GM19043 (cell line): ENCODE data around the gene ANKFY1.
"Not testable (repeated sequence)": the region's sequence is repeated elsewhere in the genome, so short reads cannot be mapped to it uniquely, and the experiment has no call there.

Experiments
- ATAC-seq: cut with Tn5 transposase; IDR thresholded peaks from one replicate; pipeline ENCODE4 v1.9.1; 2021; ENCODE audit warnings: low read depth; ENCODE audit not compliant: unreplicated experiment

ANKFY1 gene

GRCh38 chr17:4220655-4221054, 43.1 kb downstream of the ANKFY1 start:
- ATAC-seq = no peak

- no peak for ATAC-seq
These were observed 44.5 kb downstream of the ANKFY1 start for GRCh38 chr17:4219241-4219640.

GRCh38 chr17:4215882-4216570, 47.8 kb downstream of the ANKFY1 start:
- ATAC-seq = no peak

GRCh38 chr17:4214157-4214556, 49.6 kb downstream of the ANKFY1 start:
- no peak for ATAC-seq

GRCh38 chr17:4209611-4210010, 54.2 kb downstream of the ANKFY1 start:
- no peak for ATAC-seq

- no peak for ATAC-seq
These were observed 55.5 kb downstream of the ANKFY1 start for GRCh38 chr17:4208238-4208637.

GRCh38 chr17:4206962-4207361, 56.8 kb downstream of the ANKFY1 start:
- ATAC-seq = no peak

GRCh38 chr17:4205917-4206316, 57.9 kb downstream of the ANKFY1 start:
- no peak for ATAC-seq

GRCh38 chr17:4204710-4205173, 59.0 kb downstream of the ANKFY1 start:
- ATAC-seq = no peak

GRCh38 chr17:4204190-4204589, 59.6 kb downstream of the ANKFY1 start:
- ATAC-seq = no peak

GRCh38 chr17:4201226-4201625, 62.6 kb downstream of the ANKFY1 start:
- no peak for ATAC-seq

- ATAC-seq = no peak
These were observed 63.9 kb downstream of the ANKFY1 start for GRCh38 chr17:4199818-4200402.

- ATAC-seq = no peak
These were observed 64.8 kb downstream of the ANKFY1 start for GRCh38 chr17:4198995-4199394.

- no peak for ATAC-seq
These were observed 68.5 kb downstream of the ANKFY1 start for GRCh38 chr17:4195306-4195705.

- ATAC-seq = no peak
These were observed 69.0 kb downstream of the ANKFY1 start for GRCh38 chr17:4194796-4195195.

- not testable (repeated sequence) for ATAC-seq
These were observed 73.0 kb downstream of the ANKFY1 start for GRCh38 chr17:4190791-4191190.

GRCh38 chr17:4189280-4189679, 74.5 kb downstream of the ANKFY1 start:
- no peak for ATAC-seq

GRCh38 chr17:4188076-4188475, 75.7 kb downstream of the ANKFY1 start:
- ATAC-seq = no peak

GRCh38 chr17:4187076-4187475, 76.7 kb downstream of the ANKFY1 start:
- ATAC-seq = no peak

- no peak for ATAC-seq
These were observed 77.4 kb downstream of the ANKFY1 start for GRCh38 chr17:4186357-4186881.

- ATAC-seq = no peak
These were observed 78.1 kb downstream of the ANKFY1 start for GRCh38 chr17:4185656-4186055.

- no peak for ATAC-seq
These were observed 79.0 kb downstream of the ANKFY1 start for GRCh38 chr17:4184811-4185210.
